ENCODE data around the gene NTSR1. TPM values are rescaled to one million over a fixed set of nuclear protein-coding genes. Genes with fewer than 3 reads are reported as not detected.

NTSR1 gene
- total and polyA plus RNA-seq, 2 experiments from 2014 or later: 0.15 to 1.4 TPM

GRCh38 chr20:62707276-62707920, 1.2 kb upstream of the NTSR1 start:
- TF ChIP-seq JUNB (IDR thresholded peaks at IDR 0.05; ENCODE audit: unreplicated experiment): no peak
- no peak for TF ChIP-seq POLR2AphosphoS5 (IDR thresholded peaks at IDR 0.05; ENCODE audit: low read depth)
- no peak for TF ChIP-seq CREB1 (CRISPR knock-in tag; IDR thresholded peaks at IDR 0.05; ENCODE audit: low read depth)
- no peak for TF ChIP-seq EZH2 (IDR thresholded peaks at IDR 0.05; ENCODE audit: low read depth, unreplicated experiment)
- TF ChIP-seq NANOG (IDR thresholded peaks at IDR 0.05; ENCODE audit: borderline replicate concordance): no peak
- TF ChIP-seq ZNF114 (CRISPR knock-in tag; IDR thresholded peaks at IDR 0.05): no peak
- TF ChIP-seq, protein P1, sequence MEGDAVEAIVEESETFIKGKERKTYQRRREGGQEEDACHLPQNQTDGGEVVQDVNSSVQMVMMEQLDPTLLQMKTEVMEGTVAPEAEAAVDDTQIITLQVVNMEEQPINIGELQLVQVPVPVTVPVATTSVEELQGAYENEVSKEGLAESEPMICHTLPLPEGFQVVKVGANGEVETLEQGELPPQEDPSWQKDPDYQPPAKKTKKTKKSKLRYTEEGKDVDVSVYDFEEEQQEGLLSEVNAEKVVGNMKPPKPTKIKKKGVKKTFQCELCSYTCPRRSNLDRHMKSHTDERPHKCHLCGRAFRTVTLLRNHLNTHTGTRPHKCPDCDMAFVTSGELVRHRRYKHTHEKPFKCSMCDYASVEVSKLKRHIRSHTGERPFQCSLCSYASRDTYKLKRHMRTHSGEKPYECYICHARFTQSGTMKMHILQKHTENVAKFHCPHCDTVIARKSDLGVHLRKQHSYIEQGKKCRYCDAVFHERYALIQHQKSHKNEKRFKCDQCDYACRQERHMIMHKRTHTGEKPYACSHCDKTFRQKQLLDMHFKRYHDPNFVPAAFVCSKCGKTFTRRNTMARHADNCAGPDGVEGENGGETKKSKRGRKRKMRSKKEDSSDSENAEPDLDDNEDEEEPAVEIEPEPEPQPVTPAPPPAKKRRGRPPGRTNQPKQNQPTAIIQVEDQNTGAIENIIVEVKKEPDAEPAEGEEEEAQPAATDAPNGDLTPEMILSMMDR (conservative IDR thresholded peaks at IDR 0.05; ENCODE audit: low read depth in 2 of 2): no peak
- H3K27ac ChIP-seq (ENCODE audit: low read depth): no peak overlapping the region
- Mint-ChIP-seq H3K4me1 (peaks cover 5% of the 10 kb centered on the region; the same call in 2 of the 3 replicates), H3K27me3 (ENCODE audit: insufficient read depth, low read depth, poor library complexity) (peaks cover 35% of the 10 kb centered on the region), H3K4me3 (peak overlapping the region; percentile 71; the same call in 1 of the 3 replicates), H3K9me3 (no peaks in the 10 kb centered on the region), H3K27ac (no peak overlapping the region), H3K36me3 (ENCODE audit: low read depth) (no peaks in the 10 kb centered on the region; the same call in 2 of the 3 replicates)
- peaks cover 30% of the 10 kb centered on the region for H3K27me3 ChIP-seq (ENCODE audit: insufficient read depth)
- H3F3A ChIP-seq (replicated peaks; ENCODE audit: low read depth): no peaks in the 10 kb centered on the region
- no peaks in the 10 kb centered on the region for H3K36me3 ChIP-seq (ENCODE audit: insufficient read depth)
- H3K79me2 ChIP-seq (replicated peaks; ENCODE audit: insufficient read depth): no peaks in the 10 kb centered on the region
- no peak for DNase-seq (ENCODE audit: low spot score)
- H3K4me1 ChIP-seq (ENCODE audit: insufficient read depth): peaks cover 3% of the 10 kb centered on the region; the same call in 1 of the 2 replicates
- H2AFZ ChIP-seq: no peak overlapping the region
- 0 out of 2 replicates have a peak overlapping the region, but pooled peaks have one; percentile 62 for H3K4me3 ChIP-seq
- ATAC-seq: peak; percentile 20
- peak overlapping the region; percentile 82; the same call in 1 of the 2 replicates for H3K4me2 ChIP-seq
- no peaks in the 10 kb centered on the region for H4K20me1 ChIP-seq (replicated peaks; ENCODE audit: insufficient read depth)
- H3K9me2 ChIP-seq (ENCODE audit: insufficient read depth): no peaks in the 10 kb centered on the region

DNA sequence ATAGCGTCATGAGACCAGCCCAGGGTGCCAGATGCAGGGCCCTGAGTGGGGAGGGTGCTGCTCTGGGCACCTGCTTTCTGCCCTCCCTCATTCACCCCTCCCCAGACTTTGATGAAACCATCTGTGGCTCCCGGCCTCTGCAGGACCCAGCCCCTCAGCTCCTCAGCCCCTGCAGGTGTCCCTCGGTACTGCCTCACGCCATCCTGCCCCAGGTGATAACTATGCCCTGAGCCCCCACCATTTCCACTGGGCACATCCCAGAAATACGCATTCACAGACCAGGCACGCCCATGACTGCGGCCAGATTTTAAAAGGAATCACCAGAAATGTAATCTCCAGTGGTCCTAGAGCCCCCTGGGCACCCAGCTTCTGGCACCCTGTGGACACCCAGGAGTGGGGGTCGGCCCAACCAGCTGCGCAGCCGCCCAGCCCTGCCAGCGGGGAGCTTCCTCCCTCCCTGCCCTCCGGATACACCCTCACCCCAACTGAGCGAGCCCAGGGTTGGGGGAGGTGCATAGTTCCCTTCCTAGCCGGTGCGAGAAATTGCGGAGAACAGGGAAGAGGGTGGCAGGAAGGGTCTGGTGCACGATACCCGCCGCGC, 615 bp upstream of the NTSR1 start:
- H3K4me3 Mint-ChIP-seq: peak overlapping the region; percentile 71
- H3K27me3 Mint-ChIP-seq (ENCODE audit: insufficient read depth, low read depth, poor library complexity): peaks cover 32% of the 10 kb centered on the region
- ATAC-seq (peak; percentile 82), DNase-seq (ENCODE audit: low spot score) (peak; percentile 87)
- H3K27me3 ChIP-seq (ENCODE audit: insufficient read depth): peaks cover 30% of the 10 kb centered on the region
- H3K4me1 Mint-ChIP-seq: peaks cover 5% of the 10 kb centered on the region; the same call in 2 of the 3 replicates
- TF ChIP-seq, protein P2, sequence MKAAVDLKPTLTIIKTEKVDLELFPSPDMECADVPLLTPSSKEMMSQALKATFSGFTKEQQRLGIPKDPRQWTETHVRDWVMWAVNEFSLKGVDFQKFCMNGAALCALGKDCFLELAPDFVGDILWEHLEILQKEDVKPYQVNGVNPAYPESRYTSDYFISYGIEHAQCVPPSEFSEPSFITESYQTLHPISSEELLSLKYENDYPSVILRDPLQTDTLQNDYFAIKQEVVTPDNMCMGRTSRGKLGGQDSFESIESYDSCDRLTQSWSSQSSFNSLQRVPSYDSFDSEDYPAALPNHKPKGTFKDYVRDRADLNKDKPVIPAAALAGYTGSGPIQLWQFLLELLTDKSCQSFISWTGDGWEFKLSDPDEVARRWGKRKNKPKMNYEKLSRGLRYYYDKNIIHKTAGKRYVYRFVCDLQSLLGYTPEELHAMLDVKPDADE (IDR thresholded peaks at IDR 0.05): no peak
- TF ChIP-seq EZH2 (IDR thresholded peaks at IDR 0.05; ENCODE audit: low read depth, unreplicated experiment) (peak; percentile 63), ZNF114 (CRISPR knock-in tag; IDR thresholded peaks at IDR 0.05) (no peak), POLR2AphosphoS5 (IDR thresholded peaks at IDR 0.05; ENCODE audit: low read depth) (no peak)
- TF ChIP-seq, protein P1 (conservative IDR thresholded peaks at IDR 0.05; ENCODE audit: low read depth in 2 of 2): peak; percentile 47 to 61
- peak overlapping the region; percentile 85 for H2AFZ ChIP-seq
- no peaks in the 10 kb centered on the region for H3K9me2 ChIP-seq (ENCODE audit: insufficient read depth)
- no peaks in the 10 kb centered on the region for H3K79me2 ChIP-seq (replicated peaks; ENCODE audit: insufficient read depth)
- H3K4me3 ChIP-seq: peak overlapping the region; percentile 62
- H3K4me2 ChIP-seq: peak overlapping the region; percentile 82
- H3K36me3 ChIP-seq (ENCODE audit: insufficient read depth): no peaks in the 10 kb centered on the region
- no peaks in the 10 kb centered on the region for H3F3A ChIP-seq (replicated peaks; ENCODE audit: low read depth)
- H3K9me3 Mint-ChIP-seq: no peaks in the 10 kb centered on the region
- no peak overlapping the region for H3K27ac ChIP-seq (ENCODE audit: low read depth)
- H3K36me3 Mint-ChIP-seq (ENCODE audit: low read depth): no peaks in the 10 kb centered on the region; the same call in 2 of the 3 replicates
- no peak overlapping the region for H3K27ac Mint-ChIP-seq
- H3K4me1 ChIP-seq (ENCODE audit: insufficient read depth): peaks cover 3% of the 10 kb centered on the region; the same call in 1 of the 2 replicates
- no peaks in the 10 kb centered on the region for H4K20me1 ChIP-seq (replicated peaks; ENCODE audit: insufficient read depth)

Measured in GM23338 (cell line).